ENCODE measurements around the gene EIPR1.

DNA sequence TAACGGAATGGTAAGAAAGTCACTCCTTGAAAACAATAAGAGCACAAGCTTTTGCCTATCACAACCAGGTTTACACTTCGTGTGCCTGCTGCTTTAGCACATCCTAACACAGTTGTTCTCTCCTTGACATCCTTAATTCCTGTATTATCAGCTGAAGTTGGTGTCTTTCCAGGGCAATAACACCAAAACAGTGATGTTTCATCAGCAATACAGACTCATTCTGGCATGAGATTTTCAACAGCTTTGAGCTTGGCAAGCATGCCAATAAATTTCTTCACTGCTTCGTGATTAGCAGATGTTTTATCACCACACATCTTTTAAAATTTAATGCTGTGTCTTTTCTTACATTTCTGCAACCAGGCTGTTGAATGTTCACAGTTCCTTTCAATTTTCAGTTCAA, 148.4 kb downstream of the EIPR1 start:
- TF ChIP-seq, protein P1, sequence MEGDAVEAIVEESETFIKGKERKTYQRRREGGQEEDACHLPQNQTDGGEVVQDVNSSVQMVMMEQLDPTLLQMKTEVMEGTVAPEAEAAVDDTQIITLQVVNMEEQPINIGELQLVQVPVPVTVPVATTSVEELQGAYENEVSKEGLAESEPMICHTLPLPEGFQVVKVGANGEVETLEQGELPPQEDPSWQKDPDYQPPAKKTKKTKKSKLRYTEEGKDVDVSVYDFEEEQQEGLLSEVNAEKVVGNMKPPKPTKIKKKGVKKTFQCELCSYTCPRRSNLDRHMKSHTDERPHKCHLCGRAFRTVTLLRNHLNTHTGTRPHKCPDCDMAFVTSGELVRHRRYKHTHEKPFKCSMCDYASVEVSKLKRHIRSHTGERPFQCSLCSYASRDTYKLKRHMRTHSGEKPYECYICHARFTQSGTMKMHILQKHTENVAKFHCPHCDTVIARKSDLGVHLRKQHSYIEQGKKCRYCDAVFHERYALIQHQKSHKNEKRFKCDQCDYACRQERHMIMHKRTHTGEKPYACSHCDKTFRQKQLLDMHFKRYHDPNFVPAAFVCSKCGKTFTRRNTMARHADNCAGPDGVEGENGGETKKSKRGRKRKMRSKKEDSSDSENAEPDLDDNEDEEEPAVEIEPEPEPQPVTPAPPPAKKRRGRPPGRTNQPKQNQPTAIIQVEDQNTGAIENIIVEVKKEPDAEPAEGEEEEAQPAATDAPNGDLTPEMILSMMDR (conservative IDR thresholded peaks at IDR 0.05; ENCODE audit: low read depth in 2 of 2): no peak
- TF ChIP-seq POLR2AphosphoS5 (IDR thresholded peaks at IDR 0.05; ENCODE audit: low read depth) (no peak), ZNF331 (CRISPR knock-in tag; IDR thresholded peaks at IDR 0.05; ENCODE audit: low read depth) (no peak)
